ENCODE data around the gene RNF126. TPM values are rescaled to one million over a fixed set of nuclear protein-coding genes. Genes with fewer than 3 reads are reported as not detected.
"Not testable (repeated sequence)": the region's sequence is repeated elsewhere in the genome, so short reads cannot be mapped to it uniquely, and the experiment has no call there.

The RNF126 gene
- polyA plus RNA-seq, 4 donors = 20.8 to 36.7 (median 27.4) TPM

- no peak for DNase-seq (ENCODE audit: low read depth in 4 of 4, low spot score in 3 of 4)
These were observed 23.7 kb upstream of the RNF126 start for GRCh38 chr19:686589-687297.

GRCh38 chr19:685454-685931 lies 22.5 kb upstream of the RNF126 start:
- no peak for DNase-seq (ENCODE audit: low read depth in 4 of 4, low spot score in 3 of 4)

GRCh38 chr19:682678-683320 lies 19.8 kb upstream of the RNF126 start:
- DNase-seq (ENCODE audit: low read depth in 4 of 4, low spot score in 3 of 4) = no peak

- DNase-seq (ENCODE audit: low read depth in 4 of 4, low spot score in 3 of 4) = no peak
These were observed 18.3 kb upstream of the RNF126 start for GRCh38 chr19:681029-682019.

- DNase-seq (ENCODE audit: low read depth in 4 of 4, low spot score in 3 of 4) = peak; percentile 91 to 94 (median 94)
These were observed 17.4 kb upstream of the RNF126 start for GRCh38 chr19:680287-681028.

GRCh38 chr19:679418-680286 lies 16.6 kb upstream of the RNF126 start:
- no peak for DNase-seq (ENCODE audit: low read depth in 4 of 4, low spot score in 3 of 4)

- DNase-seq (ENCODE audit: low read depth in 4 of 4, low spot score in 3 of 4) = no peak
These were observed 15.9 kb upstream of the RNF126 start for GRCh38 chr19:678791-679388.

GRCh38 chr19:677601-678436 lies 14.8 kb upstream of the RNF126 start:
- no peak for DNase-seq (ENCODE audit: low read depth in 4 of 4, low spot score in 3 of 4)

GRCh38 chr19:677201-677600 lies 14.2 kb upstream of the RNF126 start:
- no peak for DNase-seq (ENCODE audit: low read depth in 4 of 4, low spot score in 3 of 4)

GRCh38 chr19:676339-677105 lies 13.5 kb upstream of the RNF126 start, which contains the start of gene FSTL3:
FSTL3 (plus strand) TSS chr19:676392; CDS start chr19:676424, 32 bp downstream.
- DNase-seq (ENCODE audit: low read depth in 4 of 4, low spot score in 3 of 4) = no peak

GRCh38 chr19:676007-676338 lies 13.0 kb upstream of the RNF126 start:
- DNase-seq (ENCODE audit: low read depth in 4 of 4, low spot score in 3 of 4) = no peak

GRCh38 chr19:674282-675151 lies 11.5 kb upstream of the RNF126 start:
- no peak for DNase-seq (ENCODE audit: low read depth in 4 of 4, low spot score in 3 of 4)

GRCh38 chr19:670609-671075 lies 7.6 kb upstream of the RNF126 start:
- DNase-seq (ENCODE audit: low read depth in 4 of 4, low spot score in 3 of 4) = no peak

GRCh38 chr19:668675-669434 lies 5.8 kb upstream of the RNF126 start:
- DNase-seq (ENCODE audit: low read depth in 4 of 4, low spot score in 3 of 4) = not testable (repeated sequence)

GRCh38 chr19:666985-667573 lies 4.1 kb upstream of the RNF126 start:
- DNase-seq (ENCODE audit: low read depth in 4 of 4, low spot score in 3 of 4) = not testable (repeated sequence)

Measured in right renal pelvis (tissue), 4 donors.